NCI-H2107 (cell line): ENCODE data around the gene ZNF285.
"Not testable (repeated sequence)": the region's sequence is repeated elsewhere in the genome, so short reads cannot be mapped to it uniquely, and the experiment has no call there.

ENCODE experiments used
- DNase-seq: peaks from one replicate; lab custom pipeline; 2025; lab: John Stamatoyannopoulos, UW

ZNF285 gene

GRCh38 chr19:44401139-44402115 is at the start of gene ZNF285:
Gene ZNF285, minus strand, starts transcription at chr19:44401608. Its CDS starts 4,395 bp downstream, at chr19:44397213.
- DNase-seq, result no peak

- peak; percentile 66 for DNase-seq
Observed at GRCh38 chr19:44447916-44448674, 46.7 kb upstream of the ZNF285 start, which contains the start of gene ZNF229. Gene ZNF229, minus strand, starts transcription at chr19:44448472. Its CDS starts 5,625 bp downstream, at chr19:44442847.

- no peak for DNase-seq
Observed at GRCh38 chr19:44438441-44438840, 37.0 kb upstream of the ZNF285 start.

- DNase-seq, result no peak
Observed at GRCh38 chr19:44435441-44435840, 34.0 kb upstream of the ZNF285 start.

- no peak for DNase-seq
Observed at GRCh38 chr19:44430956-44431355, 29.5 kb upstream of the ZNF285 start.

- DNase-seq, result not testable (repeated sequence)
Observed at GRCh38 chr19:44415553-44415952, 14.1 kb upstream of the ZNF285 start.

- DNase-seq, result not testable (repeated sequence)
Observed at GRCh38 chr19:44389268-44389667, 12.1 kb downstream of the ZNF285 start.

- DNase-seq, result no peak
Observed at GRCh38 chr19:44374789-44375188, 26.6 kb downstream of the ZNF285 start.

GRCh38 chr19:44371815-44372480 is 29.5 kb downstream of the ZNF285 start:
- no peak for DNase-seq

GRCh38 chr19:44367024-44367423 is 34.4 kb downstream of the ZNF285 start:
- no peak for DNase-seq

GRCh38 chr19:44356383-44357111 is 44.9 kb downstream of the ZNF285 start, which contains the start of gene ZNF112:
Gene ZNF112, minus strand, starts transcription at chr19:44356680. Its CDS starts 16,141 bp downstream, at chr19:44340539.
- peak; percentile 91 for DNase-seq

- DNase-seq, result no peak
Observed at GRCh38 chr19:44346556-44346955, 54.9 kb downstream of the ZNF285 start.

GRCh38 chr19:44345959-44346358 is 55.4 kb downstream of the ZNF285 start:
- DNase-seq, result no peak

GRCh38 chr19:44344255-44344654 is 57.2 kb downstream of the ZNF285 start:
- DNase-seq, result no peak

- DNase-seq, result no peak
Observed at GRCh38 chr19:44341794-44342193, 59.6 kb downstream of the ZNF285 start.

- DNase-seq, result not testable (repeated sequence)
Observed at GRCh38 chr19:44334639-44335038, 66.8 kb downstream of the ZNF285 start.
